ENCODE results near the gene TMEM8B. TPM values are rescaled to one million over a fixed set of nuclear protein-coding genes. Genes with fewer than 3 reads are reported as not detected.

TMEM8B gene
- total and polyA plus RNA-seq, 9 of the 15 experiments (the other 6 are each of a cell fraction or from before 2014, with no cell fraction given): 0.01 to 2.2 (median 1.1) TPM

DNA sequence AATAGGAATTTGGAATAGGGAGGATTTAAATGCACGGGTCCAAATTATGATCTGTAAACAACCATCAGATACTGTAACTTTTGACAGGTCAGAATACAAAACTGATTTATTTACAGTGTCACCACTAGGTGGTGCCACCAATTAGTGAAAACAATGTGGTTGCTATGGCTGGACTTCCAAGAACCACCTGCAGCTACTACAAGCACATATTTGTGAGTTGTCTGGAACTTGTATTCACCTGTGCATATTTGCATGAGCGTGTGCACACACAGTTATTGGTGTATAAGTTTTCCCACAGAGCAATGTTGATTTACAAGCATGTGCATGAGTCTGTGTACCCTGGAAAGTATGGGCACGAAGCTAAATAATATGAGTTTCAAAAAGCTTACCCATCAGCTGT, 74.0 kb downstream of the TMEM8B start (continued):
- TF ChIP-seq, protein P1, sequence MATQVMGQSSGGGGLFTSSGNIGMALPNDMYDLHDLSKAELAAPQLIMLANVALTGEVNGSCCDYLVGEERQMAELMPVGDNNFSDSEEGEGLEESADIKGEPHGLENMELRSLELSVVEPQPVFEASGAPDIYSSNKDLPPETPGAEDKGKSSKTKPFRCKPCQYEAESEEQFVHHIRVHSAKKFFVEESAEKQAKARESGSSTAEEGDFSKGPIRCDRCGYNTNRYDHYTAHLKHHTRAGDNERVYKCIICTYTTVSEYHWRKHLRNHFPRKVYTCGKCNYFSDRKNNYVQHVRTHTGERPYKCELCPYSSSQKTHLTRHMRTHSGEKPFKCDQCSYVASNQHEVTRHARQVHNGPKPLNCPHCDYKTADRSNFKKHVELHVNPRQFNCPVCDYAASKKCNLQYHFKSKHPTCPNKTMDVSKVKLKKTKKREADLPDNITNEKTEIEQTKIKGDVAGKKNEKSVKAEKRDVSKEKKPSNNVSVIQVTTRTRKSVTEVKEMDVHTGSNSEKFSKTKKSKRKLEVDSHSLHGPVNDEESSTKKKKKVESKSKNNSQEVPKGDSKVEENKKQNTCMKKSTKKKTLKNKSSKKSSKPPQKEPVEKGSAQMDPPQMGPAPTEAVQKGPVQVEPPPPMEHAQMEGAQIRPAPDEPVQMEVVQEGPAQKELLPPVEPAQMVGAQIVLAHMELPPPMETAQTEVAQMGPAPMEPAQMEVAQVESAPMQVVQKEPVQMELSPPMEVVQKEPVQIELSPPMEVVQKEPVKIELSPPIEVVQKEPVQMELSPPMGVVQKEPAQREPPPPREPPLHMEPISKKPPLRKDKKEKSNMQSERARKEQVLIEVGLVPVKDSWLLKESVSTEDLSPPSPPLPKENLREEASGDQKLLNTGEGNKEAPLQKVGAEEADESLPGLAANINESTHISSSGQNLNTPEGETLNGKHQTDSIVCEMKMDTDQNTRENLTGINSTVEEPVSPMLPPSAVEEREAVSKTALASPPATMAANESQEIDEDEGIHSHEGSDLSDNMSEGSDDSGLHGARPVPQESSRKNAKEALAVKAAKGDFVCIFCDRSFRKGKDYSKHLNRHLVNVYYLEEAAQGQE (IDR thresholded peaks at IDR 0.05; ENCODE audit: borderline replicate concordance): peak; percentile 76; the same call in 1 of the 2 replicates
- TF ChIP-seq, protein P1 (CRISPR knock-in tag; IDR thresholded peaks at IDR 0.05; ENCODE audit: low read depth): no peak
- TF ChIP-seq E2F1 (CRISPR knock-in tag; IDR thresholded peaks at IDR 0.05) (no peak), USF1 (CRISPR knock-in tag; IDR thresholded peaks at IDR 0.05) (no peak), EP300 (IDR thresholded peaks at IDR 0.05; ENCODE audit: low read length) (no peak), ZNF444 (CRISPR knock-in tag; IDR thresholded peaks at IDR 0.05) (no peak), HDGF (IDR thresholded peaks at IDR 0.05) (no peak), KLF10 (CRISPR knock-in tag; IDR thresholded peaks at IDR 0.05) (no peak), TAF7 (tag; IDR thresholded peaks at IDR 0.05) (no peak), U2AF2 (optimal IDR thresholded peaks at IDR 0.05; ENCODE audit: low read depth, low read length) (no peak), OTX1 (CRISPR knock-in tag; IDR thresholded peaks at IDR 0.05) (no peak), PRMT5 (CRISPR knock-in tag; IDR thresholded peaks at IDR 0.05) (no peak), MEIS2 (IDR thresholded peaks at IDR 0.05; ENCODE audit: partially characterized antibody) (peak; percentile 68), SUPT5H (IDR thresholded peaks at IDR 0.05) (no peak), SLC30A9 (CRISPR knock-in tag; IDR thresholded peaks at IDR 0.05) (no peak), ZNF57 (CRISPR knock-in tag; IDR thresholded peaks at IDR 0.05) (no peak), ZSCAN29 (IDR thresholded peaks at IDR 0.05) (no peak), KDM1A (IDR thresholded peaks at IDR 0.05) (no peak), ZNF696 (CRISPR knock-in tag; conservative IDR thresholded peaks at IDR 0.05) (no peak), MED1 (CRISPR knock-in tag; IDR thresholded peaks at IDR 0.05; ENCODE audit: borderline replicate concordance) (no peak)
- TF ChIP-seq, protein P2, sequence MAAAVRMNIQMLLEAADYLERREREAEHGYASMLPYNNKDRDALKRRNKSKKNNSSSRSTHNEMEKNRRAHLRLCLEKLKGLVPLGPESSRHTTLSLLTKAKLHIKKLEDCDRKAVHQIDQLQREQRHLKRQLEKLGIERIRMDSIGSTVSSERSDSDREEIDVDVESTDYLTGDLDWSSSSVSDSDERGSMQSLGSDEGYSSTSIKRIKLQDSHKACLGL (CRISPR knock-in tag; IDR thresholded peaks at IDR 0.05; ENCODE audit: borderline replicate concordance, poor library complexity, severe bottlenecking): no peak
